Stimulated activated CD4-positive, alpha-beta T cell treated with anti-CD3 and anti-CD28 coated beads, Interleukin-4, amount 100 ng/mL, for 1 hour (primary cell): ENCODE measurements around the gene HUNK.
"Not testable (repeated sequence)": the region's sequence is repeated elsewhere in the genome, so short reads cannot be mapped to it uniquely, and the experiment has no call there.

Source experiments
- DNase-seq: peaks from one replicate; pipeline ENCODE4 v3.0.0-alpha.2; 2020

Gene HUNK

GRCh38 chr21:32008714-32009113, 135.9 kb downstream of the HUNK start:
- DNase-seq = no peak

GRCh38 chr21:32009263-32009662, 136.4 kb downstream of the HUNK start:
- no peak for DNase-seq

GRCh38 chr21:32015461-32016139, 142.8 kb downstream of the HUNK start:
- DNase-seq = no peak

- no peak for DNase-seq
These were observed 145.6 kb downstream of the HUNK start for GRCh38 chr21:32018381-32018780.

GRCh38 chr21:32020564-32020963, 147.7 kb downstream of the HUNK start:
- no peak for DNase-seq

GRCh38 chr21:32021319-32021994, 148.6 kb downstream of the HUNK start:
- no peak for DNase-seq

- no peak for DNase-seq
These were observed 149.3 kb downstream of the HUNK start for GRCh38 chr21:32022146-32022545.

GRCh38 chr21:32030146-32030652, 157.4 kb downstream of the HUNK start:
- no peak for DNase-seq

- DNase-seq = no peak
These were observed 162.0 kb downstream of the HUNK start for GRCh38 chr21:32034850-32035249.

- no peak for DNase-seq
These were observed 162.8 kb downstream of the HUNK start for GRCh38 chr21:32035617-32036016.

- DNase-seq = no peak
These were observed 163.9 kb downstream of the HUNK start for GRCh38 chr21:32036756-32037155.

GRCh38 chr21:32038751-32039150, 165.9 kb downstream of the HUNK start:
- not testable (repeated sequence) for DNase-seq

GRCh38 chr21:32043458-32043857, 170.6 kb downstream of the HUNK start:
- no peak for DNase-seq

- no peak for DNase-seq
These were observed 171.7 kb downstream of the HUNK start for GRCh38 chr21:32044205-32045180.

GRCh38 chr21:32046191-32046590, 173.4 kb downstream of the HUNK start:
- DNase-seq = no peak

GRCh38 chr21:32048353-32048752, 175.5 kb downstream of the HUNK start:
- DNase-seq = no peak
